Astrocyte of the cerebellum (primary cell): ENCODE data around the gene NRN1.
A peak's percentile ranks its signal among the peaks of the same experiment; 100 is the strongest.

Source experiments
- DNase-seq: peaks from one replicate; pipeline ENCODE4 v3.0.0-alpha.2; 2011; ENCODE audit warnings: low read depth
- H3K4me3 ChIP-seq: 2 replicates; pipeline ENCODE4 v1.5.1; 2011; ENCODE audit warnings: mild to moderate bottlenecking, low read depth, low read length, moderate library complexity
- in situ Hi-C: cut with HindIII; loops from 2 replicates; pipeline ENCODE4 v1.10.0; 2017; ENCODE audit warnings: low sequenced_read_pairs
- TF ChIP-seq, protein P1 (sequence below): IDR thresholded peaks from 2 replicates; pipeline ENCODE4 v1.5.1; 2012; ENCODE audit warnings: low read length, low read depth, moderate library complexity, mild to moderate bottlenecking; ENCODE audit errors: missing control alignments

The NRN1 gene

DNA sequence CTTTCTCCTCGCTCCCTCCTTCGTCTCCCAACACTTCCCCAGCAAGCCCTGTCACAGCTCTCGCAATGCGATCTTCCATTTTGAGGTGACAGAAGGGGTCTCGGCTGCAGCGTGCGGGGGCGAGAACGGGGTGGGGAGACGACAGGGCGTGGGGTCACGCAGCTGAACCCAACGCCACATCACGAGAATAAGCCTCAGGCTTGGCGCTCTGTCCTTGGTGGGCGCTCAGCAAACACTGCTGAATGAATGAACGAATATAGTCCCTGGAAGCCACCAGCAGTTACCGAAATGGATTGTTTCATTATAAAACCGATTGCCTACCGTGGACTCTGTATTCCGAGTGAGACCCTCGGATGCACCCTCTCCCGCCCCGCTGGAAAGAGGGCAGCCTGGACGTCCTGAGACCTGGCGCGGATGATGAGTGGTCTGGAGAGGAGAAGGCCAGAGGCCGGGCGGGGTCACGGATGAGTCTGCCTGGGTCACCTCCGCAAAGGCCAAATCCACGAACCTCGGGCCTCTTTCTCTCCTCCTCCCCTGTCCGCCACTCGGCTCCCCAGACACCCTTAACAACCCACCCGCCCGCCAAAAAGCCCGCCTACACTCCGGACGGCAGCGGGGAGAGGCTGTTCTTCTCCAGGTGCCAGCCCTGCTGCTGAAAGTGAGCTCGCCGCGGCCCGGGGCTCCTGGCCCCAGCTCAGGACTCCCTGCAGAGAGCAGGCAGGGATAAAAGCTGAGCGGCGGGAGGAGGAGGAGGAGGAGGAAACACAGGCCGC is 3.7 kb downstream of the NRN1 start:
- in situ Hi-C loops: no loop called here
- H3K4me3 ChIP-seq: peak overlapping the region; percentile 8
- TF ChIP-seq, protein P1, sequence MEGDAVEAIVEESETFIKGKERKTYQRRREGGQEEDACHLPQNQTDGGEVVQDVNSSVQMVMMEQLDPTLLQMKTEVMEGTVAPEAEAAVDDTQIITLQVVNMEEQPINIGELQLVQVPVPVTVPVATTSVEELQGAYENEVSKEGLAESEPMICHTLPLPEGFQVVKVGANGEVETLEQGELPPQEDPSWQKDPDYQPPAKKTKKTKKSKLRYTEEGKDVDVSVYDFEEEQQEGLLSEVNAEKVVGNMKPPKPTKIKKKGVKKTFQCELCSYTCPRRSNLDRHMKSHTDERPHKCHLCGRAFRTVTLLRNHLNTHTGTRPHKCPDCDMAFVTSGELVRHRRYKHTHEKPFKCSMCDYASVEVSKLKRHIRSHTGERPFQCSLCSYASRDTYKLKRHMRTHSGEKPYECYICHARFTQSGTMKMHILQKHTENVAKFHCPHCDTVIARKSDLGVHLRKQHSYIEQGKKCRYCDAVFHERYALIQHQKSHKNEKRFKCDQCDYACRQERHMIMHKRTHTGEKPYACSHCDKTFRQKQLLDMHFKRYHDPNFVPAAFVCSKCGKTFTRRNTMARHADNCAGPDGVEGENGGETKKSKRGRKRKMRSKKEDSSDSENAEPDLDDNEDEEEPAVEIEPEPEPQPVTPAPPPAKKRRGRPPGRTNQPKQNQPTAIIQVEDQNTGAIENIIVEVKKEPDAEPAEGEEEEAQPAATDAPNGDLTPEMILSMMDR: no peak
- DNase-seq: no peak

DNA sequence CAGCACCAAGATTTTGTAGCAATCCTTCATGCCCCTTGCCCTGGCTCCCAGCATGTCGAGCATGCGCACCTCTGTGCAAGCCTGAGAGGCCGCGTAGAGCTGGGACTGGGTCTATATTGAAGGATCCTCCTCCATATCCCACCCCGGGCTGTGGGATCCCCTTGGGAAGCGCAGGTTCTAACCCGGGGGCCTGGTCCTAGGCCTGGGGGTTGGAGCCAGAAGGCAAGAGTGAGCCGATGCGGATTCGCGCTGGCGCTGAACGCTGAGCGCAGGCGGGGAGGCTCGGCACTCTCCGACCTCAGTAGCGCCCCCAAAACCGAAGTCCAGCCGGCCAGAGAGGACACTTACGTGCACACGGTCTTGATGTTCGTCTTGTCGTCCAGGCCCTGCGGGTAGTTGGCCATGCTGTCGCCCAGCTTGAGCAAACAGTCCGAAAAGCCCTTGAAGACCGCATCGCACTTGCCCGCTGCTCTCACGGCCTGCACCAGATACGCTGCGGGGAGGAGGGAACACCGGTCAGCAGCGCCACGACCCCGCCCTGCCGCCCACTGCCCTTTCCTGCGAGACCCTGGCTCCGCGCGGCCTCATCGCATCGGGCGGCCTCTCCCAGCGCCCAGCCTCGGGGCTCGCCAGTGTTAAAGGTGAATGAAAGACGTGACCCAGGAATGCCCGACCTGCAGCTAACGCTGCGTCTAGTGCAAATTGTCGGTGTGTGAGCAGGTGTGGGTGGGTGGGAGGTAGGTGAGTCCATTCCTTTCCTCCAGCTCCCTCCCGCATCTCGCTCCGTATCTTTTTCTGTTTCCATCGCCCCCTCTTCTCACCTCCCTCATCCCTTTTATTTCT is 4.5 kb downstream of the NRN1 start:
- H3K4me3 ChIP-seq: no peak overlapping the region
- TF ChIP-seq, protein P1: no peak
- DNase-seq: no peak
- in situ Hi-C loops: no loop called here

DNA sequence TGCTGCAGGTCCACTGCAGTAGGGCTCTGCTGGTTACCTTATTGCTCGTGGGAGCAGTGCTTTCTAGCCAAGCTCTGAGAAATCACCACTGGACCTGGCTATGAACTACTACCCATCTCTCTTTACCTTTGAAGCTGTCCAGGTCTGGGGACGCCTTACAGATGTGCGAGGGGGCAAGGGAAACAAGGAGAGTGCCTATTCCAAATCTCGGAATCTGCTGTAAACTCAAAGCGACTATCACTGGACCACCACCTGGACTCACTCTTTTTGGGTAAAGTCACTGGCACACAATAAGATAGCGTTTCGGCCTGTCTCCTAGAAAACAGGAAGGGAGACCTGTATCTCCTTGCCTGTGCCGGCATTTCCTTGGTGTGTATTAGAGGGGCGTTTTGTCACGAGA is 5.3 kb downstream of the NRN1 start:
- in situ Hi-C loops: no loop called here
- TF ChIP-seq, protein P1: no peak
- no peak for DNase-seq
- H3K4me3 ChIP-seq: no peak overlapping the region

GRCh38 chr6:5999688-6000608 is 6.8 kb downstream of the NRN1 start:
- in situ Hi-C loops: no loop called here
- H3K4me3 ChIP-seq: no peak overlapping the region
- DNase-seq: no peak
- TF ChIP-seq, protein P1: no peak

- TF ChIP-seq, protein P1: no peak
- H3K4me3 ChIP-seq: peak overlapping the region; percentile 26
- no peak for DNase-seq
- in situ Hi-C loops: no loop called here
Measured at GRCh38 chr6:5998711-5999687, 7.7 kb downstream of the NRN1 start.
